ENCODE data around the gene DKK1.
"Not testable (repeated sequence)": the region's sequence is repeated elsewhere in the genome, so short reads cannot be mapped to it uniquely, and the experiment has no call there.

Gene DKK1

GRCh38 chr10:52353960-52354394 lies 39.9 kb downstream of the DKK1 start:
- no peaks in the 10 kb centered on the region for H3F3A ChIP-seq (ENCODE audit: insufficient read depth)
- no peaks in the 10 kb centered on the region for H3K79me2 ChIP-seq (ENCODE audit: insufficient read depth, low read length)
- no peak overlapping the region for H3K4me2 ChIP-seq (ENCODE audit: low read depth, low read length, poor library complexity, severe bottlenecking)
- H3K27me3 ChIP-seq (ENCODE audit: low read length) = no peaks in the 10 kb centered on the region
- H3K36me3 ChIP-seq (ENCODE audit: low read length) = no peaks in the 10 kb centered on the region
- no peak overlapping the region for H3K4me3 ChIP-seq (ENCODE audit: insufficient read depth, low read length, poor library complexity, severe bottlenecking)
- TF ChIP-seq CTCF (IDR thresholded peaks at IDR 0.05; ENCODE audit: insufficient read depth, low read length, poor library complexity, severe bottlenecking) (no peak), EZH2phosphoT487 (conservative IDR thresholded peaks at IDR 0.05; ENCODE audit: low read length) (no peak)
- no peaks in the 10 kb centered on the region for H4K20me1 ChIP-seq (ENCODE audit: low read depth, low read length)
- H3K9ac ChIP-seq (ENCODE audit: low read length) = no peak overlapping the region
- H3K9me3 ChIP-seq (ENCODE audit: insufficient read depth, low read length) = no peaks in the 10 kb centered on the region
- no peaks in the 10 kb centered on the region for H3K9me2 ChIP-seq (replicated peaks; ENCODE audit: insufficient read depth, low read length)
- no peak overlapping the region for H3K27ac ChIP-seq (ENCODE audit: low read depth, low read length)
- H2AFZ ChIP-seq (ENCODE audit: low read depth, low read length, severe bottlenecking) = no peak overlapping the region

- no peak overlapping the region for H2AFZ ChIP-seq (ENCODE audit: low read depth, low read length, severe bottlenecking)
- H3K9ac ChIP-seq (ENCODE audit: low read length) = no peak overlapping the region
- H3K27me3 ChIP-seq (ENCODE audit: low read length) = no peaks in the 10 kb centered on the region
- H3K79me2 ChIP-seq (ENCODE audit: insufficient read depth, low read length) = no peaks in the 10 kb centered on the region
- H3K9me3 ChIP-seq (ENCODE audit: insufficient read depth, low read length) = no peaks in the 10 kb centered on the region
- no peaks in the 10 kb centered on the region for H4K20me1 ChIP-seq (ENCODE audit: low read depth, low read length)
- no peaks in the 10 kb centered on the region for H3K36me3 ChIP-seq (ENCODE audit: low read length)
- H3F3A ChIP-seq (ENCODE audit: insufficient read depth) = no peaks in the 10 kb centered on the region
- no peak overlapping the region for H3K4me3 ChIP-seq (ENCODE audit: insufficient read depth, low read length, poor library complexity, severe bottlenecking)
- TF ChIP-seq CTCF (IDR thresholded peaks at IDR 0.05; ENCODE audit: insufficient read depth, low read length, poor library complexity, severe bottlenecking) = no peak
- TF ChIP-seq EZH2phosphoT487 (conservative IDR thresholded peaks at IDR 0.05; ENCODE audit: low read length) = no peak
- H3K27ac ChIP-seq (ENCODE audit: low read depth, low read length) = no peak overlapping the region
- H3K9me2 ChIP-seq (replicated peaks; ENCODE audit: insufficient read depth, low read length) = no peaks in the 10 kb centered on the region
- H3K4me2 ChIP-seq (ENCODE audit: low read depth, low read length, poor library complexity, severe bottlenecking) = no peak overlapping the region
These were observed 43.9 kb downstream of the DKK1 start for GRCh38 chr10:52357971-52358370.

GRCh38 chr10:52359441-52359840 lies 45.4 kb downstream of the DKK1 start:
- Histone ChIP-seq H3K4me2 (ENCODE audit: low read depth, low read length, poor library complexity, severe bottlenecking) (no peak overlapping the region), H4K20me1 (ENCODE audit: low read depth, low read length) (no peaks in the 10 kb centered on the region), H3K9me2 (replicated peaks; ENCODE audit: insufficient read depth, low read length) (no peaks in the 10 kb centered on the region), H3K4me3 (ENCODE audit: insufficient read depth, low read length, poor library complexity, severe bottlenecking) (no peak overlapping the region), H3K9ac (ENCODE audit: low read length) (no peak overlapping the region), H3K27ac (ENCODE audit: low read depth, low read length) (no peak overlapping the region), H3K9me3 (ENCODE audit: insufficient read depth, low read length) (no peaks in the 10 kb centered on the region), H2AFZ (ENCODE audit: low read depth, low read length, severe bottlenecking) (no peak overlapping the region), H3K36me3 (ENCODE audit: low read length) (no peaks in the 10 kb centered on the region), H3F3A (ENCODE audit: insufficient read depth) (no peaks in the 10 kb centered on the region), H3K27me3 (ENCODE audit: low read length) (no peaks in the 10 kb centered on the region), H3K79me2 (ENCODE audit: insufficient read depth, low read length) (no peaks in the 10 kb centered on the region)
- TF ChIP-seq CTCF (IDR thresholded peaks at IDR 0.05; ENCODE audit: insufficient read depth, low read length, poor library complexity, severe bottlenecking) (no peak), EZH2phosphoT487 (conservative IDR thresholded peaks at IDR 0.05; ENCODE audit: low read length) (no peak)

GRCh38 chr10:52365547-52366432 lies 51.7 kb downstream of the DKK1 start:
- H3K4me3 ChIP-seq (ENCODE audit: insufficient read depth, low read length, poor library complexity, severe bottlenecking); H3K9ac ChIP-seq (ENCODE audit: low read length); H3K9me2 ChIP-seq (replicated peaks; ENCODE audit: insufficient read depth, low read length); H2AFZ ChIP-seq (ENCODE audit: low read depth, low read length, severe bottlenecking); H4K20me1 ChIP-seq (ENCODE audit: low read depth, low read length); H3K27me3 ChIP-seq (ENCODE audit: low read length); H3K4me2 ChIP-seq (ENCODE audit: low read depth, low read length, poor library complexity, severe bottlenecking); H3K36me3 ChIP-seq (ENCODE audit: low read length); H3K27ac ChIP-seq (ENCODE audit: low read depth, low read length); H3K79me2 ChIP-seq (ENCODE audit: insufficient read depth, low read length); H3F3A ChIP-seq (ENCODE audit: insufficient read depth); H3K9me3 ChIP-seq (ENCODE audit: insufficient read depth, low read length): not testable (repeated sequence)

Data from SU-DHL-6 (cell line).